Liver (tissue), 9 donors: ENCODE measurements around the gene LAPTM4A. TPM values are rescaled to one million over a fixed set of nuclear protein-coding genes. Genes with fewer than 3 reads are reported as not detected.
A peak's percentile ranks its signal among the peaks of the same experiment; 100 is the strongest.

Experiments used
- DNase-seq: peaks from one replicate; pipeline ENCODE4 v3.0.0-alpha.2; 2017; ENCODE audit warnings: low spot score
- H3K27ac ChIP-seq, 2 donors: one replicate each; pipeline ENCODE4 v1.7.0; 2013; ENCODE audit warnings: inconsistent platforms in 2 of 2, low read length in 2 of 2, control low read depth in 1 of 2, low read depth in 1 of 2, mild to moderate bottlenecking in 1 of 2
- H3K27me3 ChIP-seq, 4 donors: one replicate each; pipeline versions ENCODE4 v1.6.1 to v1.7.0; 2013; ENCODE audit warnings: low read length in 3 of 4, inconsistent platforms in 1 of 4, mild to moderate bottlenecking in 1 of 4, moderate library complexity in 1 of 4; ENCODE audit not compliant: control insufficient read depth in 4 of 4, insufficient read depth in 4 of 4
- H3K36me3 ChIP-seq, 4 donors: one replicate each; pipeline versions ENCODE4 v1.6.1 to v1.7.0; 2013; ENCODE audit warnings: low read length in 3 of 4, mild to moderate bottlenecking in 3 of 4, low read depth in 1 of 4, moderate library complexity in 1 of 4; ENCODE audit not compliant: control insufficient read depth in 4 of 4, insufficient read depth in 3 of 4
- H3K4me1 ChIP-seq, 4 donors: one replicate each; pipeline versions ENCODE4 v1.6.1 to v1.7.0; 2013; ENCODE audit warnings: low read length in 3 of 4, mild to moderate bottlenecking in 3 of 4, moderate library complexity in 1 of 4; ENCODE audit not compliant: control insufficient read depth in 4 of 4, insufficient read depth in 4 of 4
- H3K4me3 ChIP-seq, 3 donors: one replicate each; pipeline versions ENCODE4 v1.6.1 to v1.7.0; 2013; ENCODE audit warnings: low read length in 3 of 3, control low read depth in 1 of 3, low read depth in 1 of 3, mild to moderate bottlenecking in 1 of 3
- H3K9ac ChIP-seq, 2 donors: one replicate each; pipeline ENCODE4 v1.7.0; 2013; ENCODE audit warnings: low read length in 2 of 2, mild to moderate bottlenecking in 2 of 2, moderate library complexity in 2 of 2, control low read depth in 1 of 2, low read depth in 1 of 2
- H3K9me3 ChIP-seq, 4 donors: one replicate each; pipeline versions ENCODE4 v1.6.1 to v1.7.0; 2013; ENCODE audit warnings: low read length in 3 of 4; ENCODE audit not compliant: control insufficient read depth in 4 of 4
- ATF3 ChIP-seq: IDR thresholded peaks from 2 replicates; pipeline ENCODE4 v1.6.1; 2016; ENCODE audit warnings: antibody characterized with exemption
- CTCF ChIP-seq: fragments of 150-350 bp; IDR thresholded peaks from 2 replicates; pipeline ENCODE4 v1.5.1; 2017; ENCODE audit warnings: improper control_type of control experiment, low read depth, low read length; ENCODE audit not compliant: missing input control
- EGR1 ChIP-seq, 2 donors: IDR thresholded peaks; 2 replicates each; pipeline ENCODE4 v1.6.1; 2016 to 2018; ENCODE audit warnings: antibody characterized with exemption in 2 of 2, low read depth in 2 of 2
- GABPA ChIP-seq, 2 donors: IDR thresholded peaks in 1 of 2; conservative IDR thresholded peaks in 1 of 2; 2 replicates each; pipeline ENCODE4 v1.6.1; 2016; ENCODE audit warnings: antibody characterized with exemption in 2 of 2, mild to moderate bottlenecking in 1 of 2, moderate library complexity in 1 of 2
- HNF4A ChIP-seq, 2 donors: conservative IDR thresholded peaks; 2 replicates each; pipeline ENCODE4 v1.6.1; 2016; ENCODE audit warnings: antibody characterized with exemption in 2 of 2, mild to moderate bottlenecking in 2 of 2
- HNF4G ChIP-seq: IDR thresholded peaks from 2 replicates; pipeline ENCODE4 v1.6.1; 2016; ENCODE audit warnings: antibody characterized with exemption
- JUND ChIP-seq, 2 donors: IDR thresholded peaks; 2 replicates each; pipeline ENCODE4 v1.6.1; 2016; ENCODE audit warnings: antibody characterized with exemption in 2 of 2
- MAX ChIP-seq: IDR thresholded peaks from 2 replicates; pipeline ENCODE4 v1.6.1; 2016; ENCODE audit warnings: antibody characterized with exemption
- RAD21 ChIP-seq, 2 donors: IDR thresholded peaks; 2 replicates each; pipeline ENCODE4 v1.6.1; 2016; ENCODE audit warnings: antibody characterized with exemption in 2 of 2, mild to moderate bottlenecking in 2 of 2
- RXRA ChIP-seq, 2 donors: IDR thresholded peaks; 2 replicates each; pipeline ENCODE4 v1.6.1; 2017 to 2018; ENCODE audit warnings: antibody characterized with exemption in 2 of 2, mild to moderate bottlenecking in 1 of 2
- SP1 ChIP-seq: IDR thresholded peaks from 2 replicates; pipeline ENCODE4 v1.6.1; 2018; ENCODE audit warnings: antibody characterized with exemption, mild to moderate bottlenecking
- YY1 ChIP-seq: IDR thresholded peaks from 2 replicates; pipeline ENCODE4 v1.6.1; 2016; ENCODE audit warnings: antibody characterized with exemption, mild to moderate bottlenecking
- WGBS: extraction: QIAGEN DNeasy Blood & Tissue Kit; methylation state at CpG from one replicate; pipeline ENCODE4 v1.1.7; 2013; 5-methylcytosine and 5-hydroxymethylcytosine counted together
- polyA plus RNA-seq, 2 donors: library from polyadenylated mRNA; stranded (reverse) in 1 of 2; unstranded in 1 of 2; fragments of 200-250 nt in 1 of 2; fragments of >200 nt in 1 of 2; fragmentation: Nextera tagmentation in 1 of 2; extraction: Ambion mirVana in 1 of 2; gene quantifications; one replicate each; pipeline versions ENCODE4 v1.2.1 to v1.2.3, GENCODE V29; 2013 to 2015
- total RNA-seq, 2 donors: library from RNA; depleted of rRNA; stranded (reverse); fragments of >200 nt; gene quantifications; one replicate each; pipeline ENCODE4 v1.2.3, GENCODE V29; 2014
- donor health status: healthy.
- donor health status: healthy.
- donor health status: healthy.
- donor health status: healthy.
- donor health status: healthy.

LAPTM4A gene
- total and polyA plus RNA-seq, 4 donors, result 69.1 to 183 (median 122) TPM

- H3K4me3 ChIP-seq, result no peak overlapping the region
- no peak overlapping the region for H3K9ac ChIP-seq
- H3K27me3 ChIP-seq, result no peaks in the 10 kb centered on the region
- no peaks in the 10 kb centered on the region for H3K36me3 ChIP-seq
- no peaks in the 10 kb centered on the region for H3K9me3 ChIP-seq
- TF ChIP-seq RXRA (IDR thresholded peaks at IDR 0.05), result no peak
- no peak for TF ChIP-seq YY1
- no peak for TF ChIP-seq RAD21 (IDR thresholded peaks at IDR 0.05)
- no peak for TF ChIP-seq JUND (IDR thresholded peaks at IDR 0.05)
- TF ChIP-seq HNF4G, result no peak
- TF ChIP-seq GABPA (IDR thresholded peaks at IDR 0.05 in 1 of 2, conservative IDR thresholded peaks at IDR 0.05 in 1 of 2), result no peak
- no peak for TF ChIP-seq CTCF
- WGBS, result 84% methylated on average over 5 of the region's 5 CpGs
- no peak for DNase-seq
- H3K4me1 ChIP-seq, result peaks cover 0 to 25% (median 17%) of the 10 kb centered on the region in 4 donors
- no peak overlapping the region for H3K27ac ChIP-seq
These were observed 42.8 kb upstream of the LAPTM4A start for GRCh38 chr2:20094142-20094755.

- 32% methylated on average over 11 of the region's 11 CpGs for WGBS
- Histone ChIP-seq H3K36me3 (no peaks in the 10 kb centered on the region), H3K27me3 (no peaks in the 10 kb centered on the region), H3K4me1 (peaks cover 0 to 25% (median 17%) of the 10 kb centered on the region in 4 donors), H3K27ac (no peak overlapping the region), H3K9ac (peak overlapping the region in 1 of 2 donors; percentile 32), H3K4me3 (no peak overlapping the region), H3K9me3 (no peaks in the 10 kb centered on the region)
- no peak for DNase-seq
- TF ChIP-seq CTCF (peak; percentile 65), EGR1 (IDR thresholded peaks at IDR 0.05; ENCODE audit: low read depth in 2 of 2) (no peak), JUND (IDR thresholded peaks at IDR 0.05) (peak in 1 of 2 donors; percentile 7), ATF3 (no peak), RXRA (IDR thresholded peaks at IDR 0.05) (peak; percentile 46 to 70), MAX (no peak), RAD21 (IDR thresholded peaks at IDR 0.05) (peak; percentile 81 to 90), HNF4G (peak; percentile 95), SP1 (peak; percentile 70), HNF4A (conservative IDR thresholded peaks at IDR 0.05) (peak; percentile 91 to 99)
These were observed 42.1 kb upstream of the LAPTM4A start for GRCh38 chr2:20093263-20094141.
